HTERT RPE-1 (cell line): ENCODE data around the gene P4HB.

Experiments
- in situ Hi-C: fragments of 300-500 bp; cut with MboI; formaldehyde crosslinking; loops from 4 replicates; pipeline ENCODE4 v1.14.3; 2020; ENCODE audit warnings: low sequenced_read_pairs

P4HB gene

GRCh38 chr17:81898029-81898866 lies 37.9 kb upstream of the P4HB start:
- in situ Hi-C loops = no loop called here

- in situ Hi-C loops = no loop called here
Observed at GRCh38 chr17:81895400-81895799, 35.1 kb upstream of the P4HB start.

- in situ Hi-C loops = no loop called here
Observed at GRCh38 chr17:81891303-81891552, 30.9 kb upstream of the P4HB start.

- in situ Hi-C loops = no loop called here
Observed at GRCh38 chr17:81890447-81891302, 30.3 kb upstream of the P4HB start.

GRCh38 chr17:81889602-81890001 lies 29.3 kb upstream of the P4HB start:
- in situ Hi-C loops = no loop called here

GRCh38 chr17:81888988-81889595 lies 28.8 kb upstream of the P4HB start:
- in situ Hi-C loops = no loop called here

GRCh38 chr17:81888105-81888987 lies 28.0 kb upstream of the P4HB start:
- in situ Hi-C loops = no loop called here

GRCh38 chr17:81885869-81886548 lies 25.7 kb upstream of the P4HB start:
- in situ Hi-C loops = no loop called here

- in situ Hi-C loops = no loop called here
Observed at GRCh38 chr17:81885454-81885853, 25.1 kb upstream of the P4HB start.

GRCh38 chr17:81884968-81885367 lies 24.6 kb upstream of the P4HB start:
- in situ Hi-C loops = no loop called here

GRCh38 chr17:81884520-81884919 lies 24.2 kb upstream of the P4HB start:
- in situ Hi-C loops = no loop called here

- in situ Hi-C loops = no loop called here
Observed at GRCh38 chr17:81879121-81879520, 18.8 kb upstream of the P4HB start.

- in situ Hi-C loops = no loop called here
Observed at GRCh38 chr17:81878294-81878693, 18.0 kb upstream of the P4HB start.

GRCh38 chr17:81877569-81877968 lies 17.2 kb upstream of the P4HB start:
- in situ Hi-C loops = no loop called here

GRCh38 chr17:81871387-81872230 lies 11.3 kb upstream of the P4HB start:
- in situ Hi-C loops = no loop called here

- in situ Hi-C loops = no loop called here
Observed at GRCh38 chr17:81870981-81871386, 10.6 kb upstream of the P4HB start, which contains the start of gene ARHGDIA. ARHGDIA (minus strand) TSS chr17:81871337; CDS start chr17:81869930, 1,407 bp downstream.

- in situ Hi-C loops = no loop called here
Observed at GRCh38 chr17:81870131-81870980, 10.0 kb upstream of the P4HB start.
